Muscle layer of duodenum (tissue), 2 donors: ENCODE data around the gene MBNL1.

Experiments
- H3K27ac ChIP-seq: one replicate; pipeline ENCODE4 v1.7.0; 2013; ENCODE audit warnings: mild to moderate bottlenecking, low read length
- H3K27me3 ChIP-seq: one replicate; pipeline ENCODE4 v1.7.0; 2013; ENCODE audit warnings: low read depth, mild to moderate bottlenecking, control low read depth, low read length
- H3K36me3 ChIP-seq, 2 donors: one replicate each; pipeline ENCODE4 v1.7.0; 2013; ENCODE audit warnings: low read length in 2 of 2, control low read depth in 1 of 2, mild to moderate bottlenecking in 1 of 2; ENCODE audit not compliant: insufficient read depth in 2 of 2, control insufficient read depth in 1 of 2
- H3K4me1 ChIP-seq, 2 donors: one replicate each; pipeline ENCODE4 v1.7.0; 2013; ENCODE audit warnings: low read length in 2 of 2, mild to moderate bottlenecking in 2 of 2, control low read depth in 1 of 2, moderate library complexity in 1 of 2; ENCODE audit not compliant: insufficient read depth in 2 of 2, control insufficient read depth in 1 of 2
- H3K4me3 ChIP-seq, 2 donors: one replicate each; pipeline ENCODE4 v1.7.0; 2013; ENCODE audit warnings: low read length in 2 of 2, low read depth in 1 of 2, mild to moderate bottlenecking in 1 of 2
- H3K9me3 ChIP-seq, 2 donors: one replicate each; pipeline ENCODE4 v1.7.0; 2013; ENCODE audit warnings: low read length in 2 of 2, control low read depth in 1 of 2, mild to moderate bottlenecking in 1 of 2; ENCODE audit not compliant: control insufficient read depth in 1 of 2
- donor health status: healthy.

MBNL1 gene

GRCh38 chr3:152278756-152279427 lies 10.2 kb downstream of the MBNL1 start:
- Histone ChIP-seq H3K9me3 (no peaks in the 10 kb centered on the region), H3K4me1 (peaks cover 31 to 72% of the 10 kb centered on the region in 2 donors), H3K27me3 (no peaks in the 10 kb centered on the region), H3K4me3 (no peak overlapping the region), H3K27ac (peak overlapping the region; percentile 52), H3K36me3 (no peaks in the 10 kb centered on the region)

- Histone ChIP-seq H3K36me3 (no peaks in the 10 kb centered on the region), H3K4me1 (peaks cover 33 to 76% of the 10 kb centered on the region in 2 donors), H3K27me3 (no peaks in the 10 kb centered on the region), H3K27ac (peak overlapping the region; percentile 52), H3K4me3 (no peak overlapping the region), H3K9me3 (no peaks in the 10 kb centered on the region)
Observed at GRCh38 chr3:152279479-152279878, 10.8 kb downstream of the MBNL1 start.

GRCh38 chr3:152280539-152280938 lies 11.8 kb downstream of the MBNL1 start:
- H3K27me3 ChIP-seq, result no peaks in the 10 kb centered on the region
- peaks cover 35 to 86% of the 10 kb centered on the region in 2 donors for H3K4me1 ChIP-seq
- H3K4me3 ChIP-seq, result peak overlapping the region; percentile 6 to 22
- H3K36me3 ChIP-seq, result no peaks in the 10 kb centered on the region
- no peak overlapping the region for H3K27ac ChIP-seq
- H3K9me3 ChIP-seq, result no peaks in the 10 kb centered on the region

GRCh38 chr3:152281133-152281713 lies 12.5 kb downstream of the MBNL1 start:
- H3K27me3 ChIP-seq, result no peaks in the 10 kb centered on the region
- H3K4me3 ChIP-seq, result no peak overlapping the region
- no peaks in the 10 kb centered on the region for H3K36me3 ChIP-seq
- no peak overlapping the region for H3K27ac ChIP-seq
- H3K4me1 ChIP-seq, result peaks cover 32 to 83% of the 10 kb centered on the region in 2 donors
- H3K9me3 ChIP-seq, result no peaks in the 10 kb centered on the region

GRCh38 chr3:152282813-152283212 lies 14.1 kb downstream of the MBNL1 start:
- H3K27ac ChIP-seq, result peak overlapping the region; percentile 32
- peaks cover 30 to 82% of the 10 kb centered on the region in 2 donors for H3K4me1 ChIP-seq
- H3K36me3 ChIP-seq, result no peaks in the 10 kb centered on the region
- no peaks in the 10 kb centered on the region for H3K9me3 ChIP-seq
- H3K4me3 ChIP-seq, result no peak overlapping the region
- H3K27me3 ChIP-seq, result no peaks in the 10 kb centered on the region

- Histone ChIP-seq H3K9me3 (no peaks in the 10 kb centered on the region), H3K36me3 (no peaks in the 10 kb centered on the region), H3K4me3 (no peak overlapping the region), H3K27ac (peak overlapping the region; percentile 32), H3K27me3 (no peaks in the 10 kb centered on the region), H3K4me1 (peaks cover 39 to 82% of the 10 kb centered on the region in 2 donors)
Observed at GRCh38 chr3:152283492-152284381, 15.0 kb downstream of the MBNL1 start.

- Histone ChIP-seq H3K9me3 (no peaks in the 10 kb centered on the region), H3K4me1 (peaks cover 39 to 74% of the 10 kb centered on the region in 2 donors), H3K36me3 (no peaks in the 10 kb centered on the region), H3K27ac (peak overlapping the region; percentile 6), H3K4me3 (no peak overlapping the region), H3K27me3 (no peaks in the 10 kb centered on the region)
Observed at GRCh38 chr3:152284906-152285305, 16.2 kb downstream of the MBNL1 start.

- no peak overlapping the region for H3K4me3 ChIP-seq
- H3K9me3 ChIP-seq, result no peaks in the 10 kb centered on the region
- no peaks in the 10 kb centered on the region for H3K27me3 ChIP-seq
- peaks cover 33 to 71% of the 10 kb centered on the region in 2 donors for H3K4me1 ChIP-seq
- no peaks in the 10 kb centered on the region for H3K36me3 ChIP-seq
- H3K27ac ChIP-seq, result no peak overlapping the region
Observed at GRCh38 chr3:152285509-152285908, 16.8 kb downstream of the MBNL1 start.

GRCh38 chr3:152287898-152288576 lies 19.3 kb downstream of the MBNL1 start:
- Histone ChIP-seq H3K4me3 (no peak overlapping the region), H3K9me3 (no peaks in the 10 kb centered on the region), H3K36me3 (no peaks in the 10 kb centered on the region), H3K27ac (no peak overlapping the region), H3K4me1 (peaks cover 19 to 64% of the 10 kb centered on the region in 2 donors), H3K27me3 (no peaks in the 10 kb centered on the region)

GRCh38 chr3:152288681-152289080 lies 20.0 kb downstream of the MBNL1 start:
- Histone ChIP-seq H3K27me3 (no peaks in the 10 kb centered on the region), H3K36me3 (no peaks in the 10 kb centered on the region), H3K4me1 (peaks cover 17 to 61% of the 10 kb centered on the region in 2 donors), H3K9me3 (no peaks in the 10 kb centered on the region), H3K27ac (no peak overlapping the region), H3K4me3 (no peak overlapping the region)

- peaks cover 12 to 54% of the 10 kb centered on the region in 2 donors for H3K4me1 ChIP-seq
- H3K9me3 ChIP-seq, result no peaks in the 10 kb centered on the region
- H3K27me3 ChIP-seq, result no peaks in the 10 kb centered on the region
- H3K27ac ChIP-seq, result no peak overlapping the region
- H3K36me3 ChIP-seq, result no peaks in the 10 kb centered on the region
- no peak overlapping the region for H3K4me3 ChIP-seq
Observed at GRCh38 chr3:152289708-152290107, 21.0 kb downstream of the MBNL1 start.
